Measurements from ENCODE around the gene PRAC2. TPM values are rescaled to one million over a fixed set of nuclear protein-coding genes. Genes with fewer than 3 reads are reported as not detected.

The PRAC2 gene
- total RNA-seq, 1 donor from 2014 or later, result not detected

- Histone ChIP-seq H3K4me1 (no peaks in the 10 kb centered on the region), H3K9me3 (no peaks in the 10 kb centered on the region), H3K27ac (no peak overlapping the region), H3K4me3 (no peak overlapping the region), H3K27me3 (peaks cover 46% of the 10 kb centered on the region), H3K36me3 (no peaks in the 10 kb centered on the region)
- intact Hi-C loops (cut with DNase I), result no loop called here
- no peak for TF ChIP-seq CTCF (IDR thresholded peaks at IDR 0.05)
- DNase-seq (ENCODE audit: low spot score in 2 of 2), result no peak
Observed at GRCh38 chr17:48718761-48719641, 4.0 kb upstream of the PRAC2 start.

GRCh38 chr17:48719642-48720265, 3.2 kb upstream of the PRAC2 start:
- Histone ChIP-seq H3K27me3 (peaks cover 53% of the 10 kb centered on the region), H3K4me3 (no peak overlapping the region), H3K27ac (no peak overlapping the region), H3K9me3 (no peaks in the 10 kb centered on the region), H3K4me1 (peaks cover 0 to 1% of the 10 kb centered on the region in 2 donors), H3K36me3 (no peaks in the 10 kb centered on the region)
- TF ChIP-seq CTCF (IDR thresholded peaks at IDR 0.05), result no peak
- DNase-seq (ENCODE audit: low spot score in 2 of 2), result no peak
- intact Hi-C loops (cut with DNase I), result no loop called here

- intact Hi-C loops (cut with DNase I), result no loop called here
- no peak for DNase-seq (ENCODE audit: low spot score in 2 of 2)
- H3K4me3 ChIP-seq, result no peak overlapping the region
- no peaks in the 10 kb centered on the region for H3K9me3 ChIP-seq
- no peak overlapping the region for H3K27ac ChIP-seq
- TF ChIP-seq CTCF (IDR thresholded peaks at IDR 0.05), result no peak
- H3K4me1 ChIP-seq, result peaks cover 0 to 7% of the 10 kb centered on the region in 2 donors
- H3K27me3 ChIP-seq, result peaks cover 56% of the 10 kb centered on the region
- no peaks in the 10 kb centered on the region for H3K36me3 ChIP-seq
Observed at GRCh38 chr17:48720266-48721008, 2.5 kb upstream of the PRAC2 start.

DNA sequence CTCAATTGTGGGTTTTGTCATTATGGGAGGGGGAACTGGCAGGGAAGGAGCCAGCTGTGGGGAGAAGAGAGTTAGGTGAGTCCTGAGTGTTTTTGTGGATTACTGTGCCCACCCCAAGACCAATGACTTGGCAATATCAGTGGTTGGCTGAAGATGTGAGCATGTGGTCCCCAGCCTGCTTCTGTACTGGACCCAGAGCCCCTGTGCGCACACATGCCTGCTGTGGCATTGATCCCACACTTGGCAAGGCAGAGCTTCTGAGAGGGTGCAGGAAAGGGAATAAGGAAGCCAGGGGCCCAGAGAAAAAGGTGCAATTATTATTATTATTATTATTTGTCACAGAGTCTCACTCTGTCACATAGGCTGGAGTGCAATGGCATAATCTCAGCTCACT, 2.0 kb upstream of the PRAC2 start:
- Histone ChIP-seq H3K4me3 (no peak overlapping the region), H3K27me3 (peaks cover 56% of the 10 kb centered on the region), H3K4me1 (peaks cover 0 to 7% of the 10 kb centered on the region in 2 donors), H3K27ac (no peak overlapping the region), H3K36me3 (no peaks in the 10 kb centered on the region), H3K9me3 (no peaks in the 10 kb centered on the region)
- intact Hi-C loops (cut with DNase I), result no loop called here
- DNase-seq (ENCODE audit: low spot score in 2 of 2), result no peak
- TF ChIP-seq CTCF (IDR thresholded peaks at IDR 0.05), result no peak

- Histone ChIP-seq H3K36me3 (no peaks in the 10 kb centered on the region), H3K27ac (no peak within 1 kb of the TSS), H3K4me1 (peaks cover 0 to 7% of the 10 kb centered on the region in 2 donors), H3K4me3 (no peak within 1 kb of the TSS), H3K27me3 (peaks cover 60% of the 10 kb centered on the region), H3K9me3 (no peaks in the 10 kb centered on the region)
- TF ChIP-seq CTCF (IDR thresholded peaks at IDR 0.05), result no peak
- intact Hi-C loops (cut with DNase I), result loop anchor here (2.0 kb wide), 1 partner anchor 68 kb away; no protein-coding TSS in a partner anchor
- DNase-seq (ENCODE audit: low spot score in 2 of 2), result no peak
Observed at GRCh38 chr17:48722201-48722907, 631 bp upstream of the PRAC2 start, which contains the start of gene PRAC1. Gene PRAC1, minus strand, starts transcription at chr17:48722518. Its CDS starts 126 bp downstream, at chr17:48722392.
